ENCODE measurements around the gene LRPAP1. TPM values are rescaled to one million over a fixed set of nuclear protein-coding genes. Genes with fewer than 3 reads are reported as not detected.
"Not testable (repeated sequence)": the region's sequence is repeated elsewhere in the genome, so short reads cannot be mapped to it uniquely, and the experiment has no call there.

Gene LRPAP1
- total RNA-seq, 1 donor from 2014 or later = 307 TPM

GRCh38 chr4:3512279-3512678, 19.9 kb downstream of the LRPAP1 start:
- DNase-seq (peak; percentile 61), ATAC-seq (peak; percentile 58)
- intact Hi-C loops (cut with micrococcal nuclease) = no loop called here

DNA sequence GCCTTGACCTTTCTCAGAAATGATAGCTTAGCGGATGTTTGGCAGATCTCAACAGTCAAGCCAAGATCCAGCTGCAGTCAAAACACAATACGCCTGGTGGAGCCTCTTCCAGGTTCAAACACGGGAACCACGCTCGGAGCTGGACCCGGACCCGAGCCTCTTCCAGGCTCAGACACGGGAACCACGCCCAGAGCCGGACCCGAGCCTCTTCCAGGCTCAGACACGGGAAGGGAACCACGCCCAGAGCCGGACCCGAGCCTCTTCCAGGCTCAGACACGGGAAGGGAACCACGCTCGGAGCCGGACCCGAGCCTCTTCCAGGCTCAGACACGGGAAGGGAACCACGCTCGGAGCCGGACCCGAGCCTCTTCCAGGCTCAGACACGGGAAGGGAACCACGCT, 20.6 kb downstream of the LRPAP1 start:
- intact Hi-C loops (cut with micrococcal nuclease); ATAC-seq; DNase-seq: not testable (repeated sequence)

DNA sequence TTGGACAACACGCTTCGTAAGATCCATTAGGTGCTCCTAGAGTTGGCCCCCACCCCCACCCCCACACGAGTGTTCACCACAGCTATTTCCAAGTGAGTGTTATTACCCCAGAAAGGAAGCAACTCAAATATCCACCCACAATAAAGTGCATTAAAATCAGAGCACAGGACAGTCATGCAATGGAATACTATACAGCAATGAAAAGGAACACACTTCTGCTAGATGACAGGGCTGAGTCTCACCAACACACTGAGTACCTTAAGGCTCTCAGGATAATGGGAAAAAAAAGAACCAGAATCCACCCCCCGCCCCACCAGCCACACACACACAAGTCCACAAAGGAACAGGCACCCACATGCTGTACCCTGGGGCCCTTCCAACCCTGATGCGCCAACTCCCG, 21.0 kb downstream of the LRPAP1 start:
- DNase-seq (no peak), ATAC-seq (no peak)
- intact Hi-C loops (cut with micrococcal nuclease) = no loop called here

DNA sequence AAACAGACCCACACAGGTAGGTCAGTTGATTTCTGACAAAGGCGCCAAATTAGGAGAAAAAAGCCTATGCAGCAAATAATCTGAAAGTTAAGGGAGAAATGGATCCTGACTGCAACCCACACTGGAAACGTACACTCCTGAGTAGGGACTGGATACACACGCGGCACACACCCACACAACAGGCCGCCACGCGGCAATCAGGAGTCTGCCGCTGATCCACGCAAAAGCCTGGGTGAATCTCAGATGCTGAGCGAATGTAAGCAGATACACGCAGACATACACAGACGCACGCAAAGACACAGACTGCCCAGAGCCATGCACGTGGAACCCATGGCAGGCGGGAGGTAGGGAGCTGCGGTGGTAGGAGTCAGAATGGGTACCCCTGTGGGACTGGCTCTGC, 21.7 kb downstream of the LRPAP1 start:
- ATAC-seq (no peak), DNase-seq (no peak)
- intact Hi-C loops (cut with micrococcal nuclease) = no loop called here

DNA sequence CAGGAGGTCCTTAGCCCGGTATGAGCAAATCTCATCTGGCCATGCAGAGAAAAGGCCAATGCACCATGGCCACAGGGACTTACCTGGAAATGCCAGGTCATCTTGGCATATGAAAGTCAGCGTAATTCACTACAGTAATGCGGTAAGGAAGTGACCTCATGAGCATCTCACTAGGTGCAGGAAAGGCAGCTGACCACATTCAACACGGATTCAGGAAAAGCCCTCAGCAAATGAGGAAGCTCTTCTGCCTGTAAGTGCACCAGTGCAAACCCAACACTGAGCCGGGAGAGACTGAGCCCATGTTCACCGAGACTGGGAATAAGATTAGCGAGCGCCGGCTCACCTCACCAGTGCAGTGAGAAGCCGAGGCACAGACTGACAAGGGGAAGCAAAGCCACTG, 23.7 kb downstream of the LRPAP1 start:
- no peak for DNase-seq
- intact Hi-C loops (cut with micrococcal nuclease) = no loop called here
- no peak for ATAC-seq

- ATAC-seq (no peak), DNase-seq (no peak)
- intact Hi-C loops (cut with micrococcal nuclease) = no loop called here
Measured at GRCh38 chr4:3505231-3505630, 27.0 kb downstream of the LRPAP1 start.

DNA sequence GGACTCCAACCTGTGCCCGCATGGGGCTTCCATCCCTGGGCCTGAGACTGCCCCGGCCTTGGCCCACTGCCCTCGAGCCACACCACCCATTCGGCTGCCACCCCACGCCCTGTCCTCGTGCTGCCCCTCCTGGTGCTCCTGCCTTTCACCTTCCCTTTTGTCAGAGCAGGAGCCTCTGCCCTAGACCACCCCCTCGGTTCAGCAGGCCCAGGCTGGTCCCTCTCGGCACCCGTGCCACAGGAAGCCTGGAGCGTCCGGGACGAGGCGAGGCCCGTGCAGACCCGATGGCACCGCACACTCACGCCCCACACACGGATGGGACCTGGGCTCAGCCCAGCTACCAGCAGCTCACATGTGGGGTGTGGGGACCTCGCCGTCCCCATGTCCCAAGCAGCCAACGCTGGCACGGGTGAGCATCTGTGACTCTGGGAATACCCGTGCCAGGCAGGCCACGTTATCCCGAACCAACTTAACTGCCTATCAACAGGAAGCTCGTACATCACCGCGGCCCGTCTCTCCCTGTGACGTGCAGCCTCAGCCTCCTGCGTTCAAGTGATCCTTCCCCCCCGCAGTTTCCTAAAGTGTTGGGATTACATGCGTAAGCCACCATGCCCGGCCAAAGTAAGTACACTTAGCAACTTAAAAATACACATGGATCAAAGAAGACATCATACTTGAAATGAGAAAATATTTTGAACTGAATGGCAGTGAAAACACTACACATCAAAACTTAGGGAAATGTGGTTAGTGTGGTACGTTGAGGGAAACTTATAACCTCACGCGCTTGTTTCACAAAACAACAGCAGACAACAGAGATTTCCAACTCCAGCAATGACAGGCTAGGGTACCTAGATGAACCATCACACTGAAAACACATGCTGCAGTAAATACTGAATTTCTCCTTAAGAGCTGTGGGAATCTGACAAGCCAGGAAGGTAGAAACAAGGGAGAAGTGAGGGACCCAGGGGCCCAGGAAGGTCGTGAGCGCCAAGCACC, 29.0 kb downstream of the LRPAP1 start:
- ATAC-seq = no peak
- intact Hi-C loops (cut with micrococcal nuclease) = no loop called here
- DNase-seq = no peak

- ATAC-seq (peak; percentile 39), DNase-seq (peak; percentile 51)
- intact Hi-C loops (cut with micrococcal nuclease) = no loop called here
Measured at GRCh38 chr4:3501825-3502425, 30.3 kb downstream of the LRPAP1 start.

- no peak for ATAC-seq
- no peak for DNase-seq
- intact Hi-C loops (cut with micrococcal nuclease) = no loop called here
Measured at GRCh38 chr4:3501126-3501824, 30.9 kb downstream of the LRPAP1 start.

- intact Hi-C loops (cut with micrococcal nuclease) = no loop called here
- DNase-seq (no peak), ATAC-seq (peak; percentile 3)
Measured at GRCh38 chr4:3500634-3501101, 31.6 kb downstream of the LRPAP1 start.

DNA sequence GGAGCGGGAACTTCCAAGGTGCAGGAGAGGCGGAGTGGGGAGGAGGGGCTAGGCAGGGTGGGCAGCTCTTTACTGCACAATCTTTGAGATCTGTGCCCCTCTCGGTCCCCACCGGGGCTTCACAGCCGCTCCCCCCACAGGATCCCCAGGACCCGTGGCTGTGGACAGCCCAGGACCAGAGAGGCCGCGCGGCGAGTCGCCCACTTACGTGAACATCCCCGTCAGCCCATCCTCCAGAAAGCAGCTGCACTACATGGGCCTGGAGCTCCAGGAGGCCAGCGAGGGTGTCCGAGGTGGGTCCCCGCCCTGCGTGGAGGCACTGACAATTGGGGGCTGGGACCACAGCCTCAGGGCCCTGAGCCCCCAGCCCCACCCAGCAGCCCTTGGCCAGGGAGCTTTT, 32.1 kb downstream of the LRPAP1 start:
- intact Hi-C loops (cut with micrococcal nuclease) = no loop called here
- ATAC-seq (no peak), DNase-seq (no peak)

GRCh38 chr4:3499710-3500109, 32.5 kb downstream of the LRPAP1 start:
- intact Hi-C loops (cut with micrococcal nuclease) = no loop called here
- ATAC-seq (no peak), DNase-seq (no peak)

GRCh38 chr4:3498901-3499510, 33.2 kb downstream of the LRPAP1 start:
- peak; percentile 4 for ATAC-seq
- intact Hi-C loops (cut with micrococcal nuclease) = no loop called here
- DNase-seq = no peak

DNA sequence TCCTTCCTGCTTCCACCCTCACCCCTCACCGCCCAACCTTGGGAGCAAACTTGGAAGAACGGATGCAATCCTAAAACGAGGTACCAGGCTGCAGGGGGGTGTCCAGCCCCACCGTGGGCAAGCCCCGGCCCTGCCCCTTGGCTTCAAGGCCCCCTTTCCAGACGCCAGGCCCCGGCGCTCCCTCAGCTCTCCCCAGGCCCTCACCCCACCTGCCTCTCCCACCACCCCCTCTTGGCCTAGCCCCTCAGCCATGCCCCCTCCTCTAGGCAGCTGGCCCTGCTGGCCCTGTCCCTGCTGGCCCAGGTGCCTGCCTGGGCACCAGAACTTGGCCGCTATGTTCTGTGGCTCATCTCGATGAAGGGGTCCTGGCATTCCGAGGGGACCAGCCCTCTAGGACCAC, 33.8 kb downstream of the LRPAP1 start:
- intact Hi-C loops (cut with micrococcal nuclease) = no loop called here
- ATAC-seq = no peak
- DNase-seq = no peak

GRCh38 chr4:3497523-3498389, 34.5 kb downstream of the LRPAP1 start:
- no peak for ATAC-seq
- DNase-seq = no peak
- intact Hi-C loops (cut with micrococcal nuclease) = no loop called here

- intact Hi-C loops (cut with micrococcal nuclease) = no loop called here
- DNase-seq (no peak), ATAC-seq (no peak)
Measured at GRCh38 chr4:3497095-3497494, 35.1 kb downstream of the LRPAP1 start.

GRCh38 chr4:3496021-3496420, 36.2 kb downstream of the LRPAP1 start:
- ATAC-seq (no peak), DNase-seq (no peak)
- intact Hi-C loops (cut with micrococcal nuclease) = no loop called here

DNA sequence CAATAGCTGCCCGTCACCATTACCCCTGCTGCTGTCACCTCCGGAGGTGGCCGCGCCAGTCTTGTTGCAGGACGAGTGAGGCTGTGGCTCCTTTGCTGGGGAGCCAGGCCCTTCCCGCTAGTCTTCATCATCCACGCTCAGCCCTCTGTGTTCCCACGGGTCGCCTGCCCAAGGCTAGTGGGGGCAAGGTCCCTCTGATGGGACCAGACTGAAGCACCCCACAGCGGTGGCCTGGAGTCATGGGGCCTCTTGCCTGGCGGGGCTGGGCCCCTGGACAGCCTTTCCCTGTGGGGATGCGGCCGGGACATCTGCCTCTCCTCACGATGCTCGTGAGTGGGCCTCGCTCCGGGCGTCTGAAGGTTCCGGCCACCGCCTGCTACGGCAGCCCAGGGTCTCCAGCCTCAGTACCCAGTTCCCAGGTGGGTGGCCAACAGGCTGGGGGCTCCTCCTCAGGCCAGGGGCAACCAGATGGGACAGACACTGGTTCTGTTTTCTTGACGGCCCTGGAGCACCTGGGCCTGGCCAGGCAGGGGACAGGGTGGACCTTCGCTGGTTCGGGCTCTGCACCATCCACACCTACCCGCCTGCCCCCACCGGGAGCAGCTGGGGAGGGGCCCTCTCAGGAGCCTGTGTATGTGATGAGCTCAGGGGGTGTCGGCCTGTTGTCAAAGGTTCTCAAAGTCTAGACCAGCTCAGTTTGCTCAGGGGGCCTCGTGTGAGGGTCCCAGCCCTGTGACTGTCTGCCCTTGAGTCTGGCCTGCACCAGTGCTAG, 36.8 kb downstream of the LRPAP1 start:
- ATAC-seq = no peak
- intact Hi-C loops (cut with micrococcal nuclease) = no loop called here

More for the DNA sequence above, 36.8 kb downstream of the LRPAP1 start:
- no peak for DNase-seq

Data from left ventricle myocardium superior (tissue), 1 donor.